D341Med (cell line): ENCODE results near the gene IQSEC1.
A peak's percentile ranks its signal among the peaks of the same experiment; 100 is the strongest.

Source experiments
- DNase-seq: peaks from one replicate; pipeline ENCODE4 v3.0.0; 2012; ENCODE audit warnings: low spot score

IQSEC1 gene

GRCh38 chr3:12907296-12907695 lies 165.9 kb downstream of the IQSEC1 start:
- DNase-seq, result no peak

GRCh38 chr3:12906916-12907290 lies 166.3 kb downstream of the IQSEC1 start:
- no peak for DNase-seq

- no peak for DNase-seq
These were observed 166.9 kb downstream of the IQSEC1 start for GRCh38 chr3:12906141-12906915.

GRCh38 chr3:12905316-12906071 lies 167.7 kb downstream of the IQSEC1 start:
- DNase-seq, result no peak

DNA sequence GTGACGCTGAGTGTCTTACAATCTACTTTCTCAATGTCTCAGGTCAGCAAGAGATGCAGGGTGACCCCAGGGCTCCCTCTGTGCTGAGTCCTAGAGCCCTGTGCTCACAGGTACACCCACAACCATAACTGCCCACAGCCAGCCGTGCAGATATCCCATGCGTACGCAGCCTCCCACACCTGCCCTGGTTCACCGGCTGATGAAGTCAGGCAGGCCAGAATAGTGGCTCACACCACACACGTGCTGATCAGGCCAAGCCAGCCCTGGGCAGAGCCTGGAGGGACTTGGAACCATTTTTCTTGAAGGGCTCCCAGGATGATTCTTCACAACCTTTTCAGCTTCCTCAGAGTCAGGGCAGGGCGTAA lies 168.3 kb downstream of the IQSEC1 start:
- DNase-seq, result no peak

DNA sequence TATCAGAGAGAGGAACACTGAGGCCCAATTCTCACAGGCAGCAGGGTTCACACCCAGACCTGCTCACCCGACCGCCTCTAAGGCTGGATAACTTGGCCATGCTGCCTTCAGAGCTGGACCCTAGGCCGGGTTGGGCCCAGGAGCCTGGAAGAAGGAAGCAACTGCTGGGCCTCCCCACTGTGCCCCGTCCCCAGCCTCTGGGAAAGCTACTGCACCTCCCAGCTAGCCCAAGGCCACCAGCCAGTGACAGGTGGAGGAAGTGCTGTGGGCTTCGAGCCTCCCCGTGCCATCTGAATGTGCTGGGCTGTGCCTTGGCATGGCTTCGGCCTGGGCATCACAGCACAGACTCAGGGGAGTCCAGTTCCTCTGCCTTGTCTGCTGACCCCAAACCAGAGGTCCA lies 169.3 kb downstream of the IQSEC1 start:
- DNase-seq, result no peak

DNA sequence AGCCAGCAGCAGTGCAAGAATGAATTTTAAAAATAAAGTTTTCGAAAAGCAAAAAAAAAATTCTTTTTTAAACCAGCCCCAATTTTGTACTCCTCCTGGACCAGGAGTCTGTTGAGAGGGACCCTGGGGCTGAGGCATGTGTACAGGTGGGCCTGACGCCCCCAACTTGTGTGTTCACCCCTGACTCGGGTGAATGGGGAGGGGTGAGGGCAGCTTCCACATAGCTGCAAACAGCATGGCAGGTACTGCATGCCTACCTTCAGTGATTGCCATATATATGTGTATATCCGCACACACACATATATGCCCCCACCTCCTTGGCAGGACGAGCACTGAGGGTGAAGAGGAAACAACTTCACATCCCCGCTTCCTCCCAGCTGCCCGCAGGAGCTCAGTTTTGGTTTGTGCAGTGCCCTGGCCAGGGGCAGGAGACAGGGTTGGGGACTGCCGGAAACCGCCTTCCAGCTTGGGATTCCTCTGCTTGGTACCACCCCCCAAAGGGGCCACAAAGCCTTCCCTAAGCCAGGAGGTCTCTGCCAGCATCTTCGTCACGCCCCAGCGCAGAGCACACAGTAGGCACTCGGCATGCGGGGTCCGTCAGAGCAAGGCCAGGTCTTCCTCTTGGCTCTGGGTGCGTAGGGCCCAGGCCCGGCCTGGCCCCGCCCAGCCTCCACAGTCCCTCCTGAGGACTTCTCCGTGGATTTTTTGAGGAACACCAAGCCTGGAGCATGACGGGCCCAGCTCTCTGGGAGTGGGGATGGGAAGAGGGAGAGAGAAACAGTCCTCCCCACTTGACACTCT lies 170.0 kb downstream of the IQSEC1 start:
- no peak for DNase-seq

DNA sequence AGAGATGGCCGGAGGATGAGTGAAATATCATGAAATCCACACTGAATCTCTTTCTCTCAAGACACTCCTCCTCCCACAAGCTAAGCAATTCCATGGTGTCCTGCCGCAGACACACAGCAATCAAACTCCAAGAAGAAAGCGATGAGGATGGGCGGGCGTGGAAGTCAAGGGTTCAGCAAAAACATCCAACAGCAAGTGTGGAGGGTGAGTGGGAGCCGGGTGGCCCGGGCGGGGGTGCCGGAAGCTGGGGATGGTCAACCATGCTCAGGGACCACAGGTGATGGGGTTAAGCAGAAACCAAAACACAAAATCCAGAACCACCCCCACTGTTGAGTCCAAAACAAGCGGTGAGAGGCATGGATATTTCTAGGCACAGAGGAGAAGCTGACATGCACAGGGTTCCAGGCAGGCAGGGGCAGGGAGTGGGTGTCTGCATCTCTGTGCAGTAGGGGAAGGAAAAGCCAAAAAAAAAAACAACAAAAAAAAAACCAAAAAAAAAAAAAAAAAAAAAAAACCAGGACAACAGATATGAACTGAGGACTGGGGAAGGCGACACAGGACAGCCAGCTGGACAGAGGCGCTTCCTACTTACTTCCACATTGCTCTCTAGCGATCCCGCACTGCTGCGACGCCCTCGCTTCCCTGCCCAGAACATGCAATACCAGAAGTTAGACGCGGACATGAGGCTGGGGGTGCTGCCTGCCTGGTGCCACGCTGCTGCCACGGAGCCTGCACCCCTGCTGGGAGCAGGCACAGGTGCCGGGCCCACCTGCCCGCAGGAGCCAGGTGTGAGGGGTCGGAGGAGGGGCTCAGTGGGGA lies 170.8 kb downstream of the IQSEC1 start:
- DNase-seq, result no peak

DNA sequence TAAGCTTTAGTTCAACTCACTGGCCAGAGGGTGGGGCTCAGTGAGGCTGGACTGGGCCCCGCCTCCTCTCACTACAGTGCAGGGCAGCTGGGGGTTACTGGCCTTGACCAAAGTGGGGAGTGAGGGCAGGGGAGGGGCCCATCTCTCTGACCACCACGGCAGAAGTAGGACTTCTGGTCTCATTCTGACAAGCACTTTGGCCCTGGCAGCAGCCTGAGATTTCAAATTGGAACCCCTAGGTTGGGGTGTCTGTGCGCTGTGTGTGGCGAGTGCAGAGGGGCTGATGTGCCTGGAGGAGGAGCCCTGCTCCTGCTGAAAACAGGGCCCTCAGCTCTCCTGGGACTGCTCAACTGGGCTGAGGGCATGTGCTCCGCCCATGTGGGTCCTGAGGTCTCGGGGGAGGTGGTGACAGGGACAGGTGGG lies 171.6 kb downstream of the IQSEC1 start:
- peak; percentile 89 for DNase-seq

DNA sequence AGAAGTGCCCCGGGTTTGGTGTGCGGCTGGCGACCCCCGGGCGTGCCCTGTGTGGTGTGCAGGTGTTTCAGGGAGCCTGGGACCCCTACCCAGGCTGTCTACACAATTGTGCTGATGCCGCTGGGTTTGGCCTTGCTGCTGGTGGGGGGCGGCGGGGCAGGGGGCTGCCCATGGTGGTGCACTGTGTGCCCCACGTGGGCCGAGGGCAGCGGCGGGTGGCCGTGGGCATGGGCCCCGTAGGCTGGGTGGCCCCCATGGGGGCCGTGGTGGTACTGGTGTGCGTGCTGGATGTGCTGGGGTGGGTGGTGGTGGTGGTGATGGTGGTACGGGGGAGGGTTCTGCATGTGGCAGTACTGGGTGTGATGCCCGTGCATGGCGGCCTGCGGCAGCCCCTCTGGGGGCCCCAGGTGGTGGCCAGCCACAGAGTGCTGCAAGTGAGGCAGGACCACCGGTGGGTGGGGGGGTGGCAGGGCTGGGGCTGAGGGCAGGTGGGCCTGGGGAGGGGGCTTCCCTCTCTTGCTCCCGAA lies 172.3 kb downstream of the IQSEC1 start:
- no peak for DNase-seq

DNA sequence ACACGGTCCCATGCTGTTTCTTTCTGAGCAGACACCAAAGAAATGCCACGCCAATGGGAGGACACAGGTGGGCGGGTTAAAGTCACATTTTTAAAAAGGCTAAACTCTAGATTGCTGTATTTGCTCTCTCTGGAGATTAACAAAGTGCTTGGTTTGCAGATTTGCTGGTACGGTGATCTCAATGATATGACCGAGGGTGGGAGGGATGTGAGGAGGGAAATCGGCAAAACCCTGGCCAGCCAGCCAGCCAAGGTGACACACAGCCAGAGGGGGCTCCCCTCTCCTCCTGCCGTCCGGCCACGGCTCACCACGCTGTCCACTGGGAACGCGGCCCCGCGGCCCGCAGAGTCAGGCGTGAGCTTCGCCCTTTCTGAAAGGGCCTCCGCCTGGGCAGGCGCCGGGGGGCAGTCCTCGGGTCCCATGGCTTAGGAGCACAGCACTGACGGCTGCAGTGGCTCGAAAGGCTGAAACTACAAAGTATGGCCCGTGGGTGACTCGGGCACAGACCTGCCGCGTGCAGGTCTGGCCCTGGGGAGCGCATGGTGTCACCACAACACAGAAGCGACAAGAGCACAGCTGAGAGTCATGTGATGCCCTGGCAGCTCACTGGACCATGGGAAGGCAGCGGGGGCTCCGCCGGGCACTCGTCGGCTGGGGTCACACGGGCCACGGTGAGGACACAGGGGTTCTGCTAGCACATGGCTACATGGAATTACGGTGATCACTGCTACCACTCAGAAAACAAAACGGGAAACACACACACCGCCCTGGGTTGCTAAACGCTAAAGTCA lies 174.1 kb downstream of the IQSEC1 start:
- no peak for DNase-seq

- DNase-seq, result no peak
These were observed 174.8 kb downstream of the IQSEC1 start for GRCh38 chr3:12898290-12898964.

GRCh38 chr3:12897381-12898289 lies 175.6 kb downstream of the IQSEC1 start:
- DNase-seq, result no peak

DNA sequence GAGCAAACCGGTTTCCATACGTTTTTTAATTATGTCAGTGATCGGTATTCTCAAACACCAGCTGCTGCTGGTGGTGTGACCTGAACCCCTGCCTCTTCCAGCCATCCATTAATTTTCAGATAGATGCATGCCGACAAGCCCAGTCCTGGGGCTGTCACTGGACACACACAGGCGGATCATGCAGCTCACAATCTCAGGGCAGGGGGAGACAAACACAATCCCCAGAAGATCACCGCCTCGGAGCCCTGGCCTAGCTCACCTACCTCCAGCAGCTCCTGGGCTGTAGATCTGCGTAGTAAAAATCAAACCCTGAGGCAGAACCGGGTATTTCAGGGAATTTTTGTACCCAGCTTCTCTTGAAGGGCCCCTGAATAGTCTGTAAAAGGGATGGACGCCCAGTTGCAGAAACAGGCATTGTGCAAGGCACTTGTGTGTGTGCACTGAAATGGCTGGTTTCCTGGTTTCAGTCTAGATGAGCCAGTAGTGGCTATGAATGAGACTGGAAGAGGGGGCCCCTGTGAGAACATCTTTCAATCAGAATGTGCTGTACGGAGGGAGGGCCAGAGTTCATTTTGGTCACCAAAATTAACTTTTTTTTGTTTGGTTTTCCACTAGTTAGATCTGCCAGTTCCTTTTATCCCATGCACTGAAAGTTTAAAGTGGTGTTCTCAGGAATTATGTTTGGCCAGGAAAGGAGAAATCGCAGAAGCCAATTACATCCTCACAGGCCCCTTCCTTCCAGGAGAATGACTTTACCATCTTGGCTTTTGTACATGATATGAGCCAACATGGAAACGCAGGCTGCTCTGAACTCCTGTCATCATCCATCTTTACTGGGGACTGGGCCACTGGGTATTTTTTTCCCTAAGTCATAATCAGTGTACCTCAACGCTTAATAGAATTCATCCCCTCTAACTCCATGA lies 176.9 kb downstream of the IQSEC1 start:
- DNase-seq, result no peak

DNA sequence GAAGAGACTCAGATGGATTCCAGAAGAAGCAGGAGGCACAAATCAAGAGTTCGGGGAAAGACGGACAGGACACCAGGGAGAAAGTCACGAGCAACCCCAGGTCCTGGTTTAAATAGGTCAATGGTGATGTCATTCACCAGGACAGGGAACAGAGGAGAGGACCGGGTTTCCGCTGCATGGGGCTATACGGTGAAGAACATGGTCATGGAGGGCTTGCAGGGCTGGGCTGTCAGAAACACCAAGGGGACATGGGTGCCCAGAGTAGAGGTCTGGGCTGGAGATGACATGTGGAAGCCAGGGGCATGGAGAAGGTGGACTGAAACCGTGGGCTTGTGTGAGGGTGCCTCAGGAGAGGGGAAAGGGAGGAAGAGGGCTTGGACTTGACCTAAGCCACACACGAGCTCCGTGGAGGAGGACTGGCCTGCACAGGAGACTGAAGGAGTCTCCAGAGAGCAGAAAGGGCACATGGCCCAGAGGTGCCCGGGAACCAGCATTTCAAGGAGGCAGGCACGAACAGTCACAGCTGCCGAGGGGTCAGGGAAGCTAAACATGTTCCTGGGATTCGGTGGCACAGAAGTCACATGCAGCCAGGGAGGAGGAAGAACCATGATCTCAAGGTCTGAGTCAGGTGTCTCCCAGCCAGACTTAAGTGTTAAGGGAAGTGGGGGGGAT lies 177.7 kb downstream of the IQSEC1 start:
- no peak for DNase-seq

DNA sequence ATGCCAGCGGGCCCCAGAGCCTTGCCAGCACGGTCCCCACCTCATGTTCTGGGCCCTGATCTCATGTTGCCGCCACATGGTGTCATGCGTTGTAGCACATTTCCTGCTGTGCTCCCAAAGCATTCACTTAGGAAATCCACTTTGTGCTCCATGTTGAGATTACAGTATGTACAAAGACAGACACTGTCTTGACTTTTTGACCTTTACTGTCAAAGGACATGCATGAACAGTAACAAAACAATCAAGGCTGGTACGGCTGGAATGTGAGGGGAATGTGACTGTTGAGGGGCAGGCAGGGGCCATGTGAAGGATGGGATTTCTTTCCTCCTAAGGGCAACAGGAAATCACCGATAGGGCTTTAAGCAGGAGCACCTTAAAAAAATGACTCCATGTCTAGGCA lies 178.6 kb downstream of the IQSEC1 start:
- no peak for DNase-seq

DNA sequence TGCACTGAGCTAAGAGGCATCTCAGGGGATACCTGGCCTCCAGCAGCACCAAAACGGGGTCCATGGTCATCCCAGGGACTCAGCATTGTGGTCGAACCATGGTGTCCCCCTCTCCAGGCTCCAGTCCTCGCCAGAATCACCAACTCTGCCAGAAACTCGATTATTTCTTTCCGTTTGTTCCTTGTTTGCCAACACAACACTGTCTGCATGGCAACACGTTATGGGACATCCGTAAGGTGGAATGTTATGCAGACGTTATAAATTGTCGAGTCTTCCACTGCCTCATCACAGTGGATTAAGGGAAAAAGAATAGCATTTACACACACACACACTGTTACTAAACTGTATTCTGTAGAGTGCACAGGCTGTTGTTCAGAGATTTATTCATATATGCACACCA lies 179.4 kb downstream of the IQSEC1 start:
- DNase-seq, result no peak

DNA sequence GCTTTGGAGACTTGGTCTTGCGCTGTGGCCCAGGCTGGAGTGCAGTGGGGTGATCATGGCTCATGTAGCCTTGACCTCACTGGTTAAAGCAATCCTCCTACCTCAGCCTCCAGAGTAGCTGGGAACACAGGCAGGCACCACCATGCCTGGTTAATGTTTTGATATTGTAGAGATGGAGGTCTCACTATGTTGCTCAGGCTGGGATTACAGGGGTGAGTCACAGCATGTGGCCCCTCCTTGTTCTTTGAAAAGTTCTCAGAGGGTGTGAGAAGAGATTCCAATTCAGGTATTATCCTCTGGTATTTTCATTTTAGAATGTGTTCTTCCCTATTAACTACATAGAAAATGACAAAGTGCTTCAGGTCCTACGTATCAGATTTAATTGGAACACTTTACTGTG lies 180.0 kb downstream of the IQSEC1 start:
- no peak for DNase-seq
